ENCODE results near the gene DOCK6.

- TF ChIP-seq CTCF (IDR thresholded peaks at IDR 0.05) = no peak
- no peak for TF ChIP-seq POLR2A (IDR thresholded peaks at IDR 0.05)
Observed at GRCh38 chr19:11269408-11269807, 7.1 kb upstream of the DOCK6 start.
